NB4 (cell line): ENCODE measurements around the gene SMARCD1.

ENCODE experiments used
- MAX ChIP-seq: IDR thresholded peaks from 2 replicates; pipeline ENCODE4 v1.6.1; 2011; ENCODE audit warnings: low read depth, low read length
- POLR2A ChIP-seq: IDR thresholded peaks from 2 replicates; pipeline ENCODE4 v1.6.1; 2011; ENCODE audit warnings: mild to moderate bottlenecking; ENCODE audit not compliant: insufficient read length; ENCODE audit errors: extremely low read depth
- TF ChIP-seq, protein P1 (sequence below): IDR thresholded peaks from one replicate; pipeline ENCODE4 v1.5.1; 2012; ENCODE audit warnings: low read depth, low read length

GRCh38 chr12:50132505-50133135 is 47.5 kb downstream of the SMARCD1 start:
- TF ChIP-seq, protein P1, sequence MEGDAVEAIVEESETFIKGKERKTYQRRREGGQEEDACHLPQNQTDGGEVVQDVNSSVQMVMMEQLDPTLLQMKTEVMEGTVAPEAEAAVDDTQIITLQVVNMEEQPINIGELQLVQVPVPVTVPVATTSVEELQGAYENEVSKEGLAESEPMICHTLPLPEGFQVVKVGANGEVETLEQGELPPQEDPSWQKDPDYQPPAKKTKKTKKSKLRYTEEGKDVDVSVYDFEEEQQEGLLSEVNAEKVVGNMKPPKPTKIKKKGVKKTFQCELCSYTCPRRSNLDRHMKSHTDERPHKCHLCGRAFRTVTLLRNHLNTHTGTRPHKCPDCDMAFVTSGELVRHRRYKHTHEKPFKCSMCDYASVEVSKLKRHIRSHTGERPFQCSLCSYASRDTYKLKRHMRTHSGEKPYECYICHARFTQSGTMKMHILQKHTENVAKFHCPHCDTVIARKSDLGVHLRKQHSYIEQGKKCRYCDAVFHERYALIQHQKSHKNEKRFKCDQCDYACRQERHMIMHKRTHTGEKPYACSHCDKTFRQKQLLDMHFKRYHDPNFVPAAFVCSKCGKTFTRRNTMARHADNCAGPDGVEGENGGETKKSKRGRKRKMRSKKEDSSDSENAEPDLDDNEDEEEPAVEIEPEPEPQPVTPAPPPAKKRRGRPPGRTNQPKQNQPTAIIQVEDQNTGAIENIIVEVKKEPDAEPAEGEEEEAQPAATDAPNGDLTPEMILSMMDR, result peak; percentile 57
- no peak for TF ChIP-seq POLR2A
- TF ChIP-seq MAX, result no peak
